OCI-LY7 (cell line): ENCODE results near the gene TPRA1.

Experiments used
- EZH2phosphoT487 ChIP-seq: fragments of 200-600 bp; sonication (generic); IDR thresholded peaks from 2 replicates; pipeline ENCODE4 v1.6.1; 2018; ENCODE audit warnings: low read depth, borderline replicate concordance, mild to moderate bottlenecking, mixed run types, antibody characterized with exemption, low read length, moderate library complexity, mixed read lengths
- TF ChIP-seq, protein P1 (sequence below): fragments of 200-600 bp; sonication (generic); conservative IDR thresholded peaks from 2 replicates; pipeline ENCODE4 v1.5.1; 2014; ENCODE audit warnings: mild to moderate bottlenecking, antibody characterized with exemption, low read length, moderate library complexity, mixed read lengths

DNA sequence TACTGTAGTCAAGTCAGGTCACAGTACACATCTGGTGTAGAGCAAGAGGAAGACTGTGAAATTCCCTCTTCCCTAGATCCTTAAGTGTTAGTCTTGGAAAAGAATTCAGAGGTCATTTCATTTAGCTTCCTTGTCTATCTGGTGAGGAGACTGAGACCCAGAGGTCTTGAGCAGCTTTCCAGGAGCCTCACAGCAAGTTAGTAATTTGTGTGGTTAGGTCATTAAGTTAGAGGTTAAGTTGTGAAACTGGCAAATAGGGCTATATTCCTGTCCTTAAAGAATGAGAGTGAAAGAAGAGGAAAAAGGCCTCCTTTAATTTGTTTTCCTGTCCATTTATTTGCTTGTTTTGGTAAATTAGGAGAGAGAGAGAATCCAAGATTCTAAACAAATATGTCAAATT, 47.4 kb upstream of the TPRA1 start:
- TF ChIP-seq, protein P1, sequence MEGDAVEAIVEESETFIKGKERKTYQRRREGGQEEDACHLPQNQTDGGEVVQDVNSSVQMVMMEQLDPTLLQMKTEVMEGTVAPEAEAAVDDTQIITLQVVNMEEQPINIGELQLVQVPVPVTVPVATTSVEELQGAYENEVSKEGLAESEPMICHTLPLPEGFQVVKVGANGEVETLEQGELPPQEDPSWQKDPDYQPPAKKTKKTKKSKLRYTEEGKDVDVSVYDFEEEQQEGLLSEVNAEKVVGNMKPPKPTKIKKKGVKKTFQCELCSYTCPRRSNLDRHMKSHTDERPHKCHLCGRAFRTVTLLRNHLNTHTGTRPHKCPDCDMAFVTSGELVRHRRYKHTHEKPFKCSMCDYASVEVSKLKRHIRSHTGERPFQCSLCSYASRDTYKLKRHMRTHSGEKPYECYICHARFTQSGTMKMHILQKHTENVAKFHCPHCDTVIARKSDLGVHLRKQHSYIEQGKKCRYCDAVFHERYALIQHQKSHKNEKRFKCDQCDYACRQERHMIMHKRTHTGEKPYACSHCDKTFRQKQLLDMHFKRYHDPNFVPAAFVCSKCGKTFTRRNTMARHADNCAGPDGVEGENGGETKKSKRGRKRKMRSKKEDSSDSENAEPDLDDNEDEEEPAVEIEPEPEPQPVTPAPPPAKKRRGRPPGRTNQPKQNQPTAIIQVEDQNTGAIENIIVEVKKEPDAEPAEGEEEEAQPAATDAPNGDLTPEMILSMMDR, result no peak
- no peak for TF ChIP-seq EZH2phosphoT487
